ENCODE measurements around the gene CHST12.
"Not testable (repeated sequence)": the region's sequence is repeated elsewhere in the genome, so short reads cannot be mapped to it uniquely, and the experiment has no call there.

CHST12 gene

GRCh38 chr7:2405201-2405600, 1.8 kb downstream of the CHST12 start:
- FAIRE-seq: no peak

- FAIRE-seq: no peak
Measured at GRCh38 chr7:2405601-2406345, 2.4 kb downstream of the CHST12 start.

GRCh38 chr7:2409745-2410414, 6.5 kb downstream of the CHST12 start:
- no peak for FAIRE-seq

GRCh38 chr7:2411049-2411448, 7.6 kb downstream of the CHST12 start:
- FAIRE-seq: no peak

- no peak for FAIRE-seq
Measured at GRCh38 chr7:2411815-2412586, 8.6 kb downstream of the CHST12 start.

- no peak for FAIRE-seq
Measured at GRCh38 chr7:2412587-2413201, 9.3 kb downstream of the CHST12 start.

- no peak for FAIRE-seq
Measured at GRCh38 chr7:2416063-2416462, 12.7 kb downstream of the CHST12 start.

GRCh38 chr7:2416650-2417049, 13.2 kb downstream of the CHST12 start:
- no peak for FAIRE-seq

GRCh38 chr7:2417178-2417577, 13.8 kb downstream of the CHST12 start:
- not testable (repeated sequence) for FAIRE-seq

GRCh38 chr7:2417981-2418481, 14.6 kb downstream of the CHST12 start:
- FAIRE-seq: no peak

GRCh38 chr7:2420216-2420933, 17.0 kb downstream of the CHST12 start:
- FAIRE-seq: no peak

- no peak for FAIRE-seq
Measured at GRCh38 chr7:2421943-2422310, 18.5 kb downstream of the CHST12 start.

GRCh38 chr7:2425749-2426148, 22.3 kb downstream of the CHST12 start:
- no peak for FAIRE-seq

- no peak for FAIRE-seq
Measured at GRCh38 chr7:2431260-2431867, 28.0 kb downstream of the CHST12 start.

- no peak for FAIRE-seq
Measured at GRCh38 chr7:2432910-2433712, 29.7 kb downstream of the CHST12 start.

GRCh38 chr7:2433713-2434550, 30.5 kb downstream of the CHST12 start:
- no peak for FAIRE-seq

GRCh38 chr7:2435146-2435545, 31.7 kb downstream of the CHST12 start:
- no peak for FAIRE-seq

GRCh38 chr7:2436341-2437104, 33.1 kb downstream of the CHST12 start:
- no peak for FAIRE-seq

- FAIRE-seq: no peak
Measured at GRCh38 chr7:2437136-2437535, 33.7 kb downstream of the CHST12 start.

All from G401.6 (cell line).